SK-N-SH (cell line): ENCODE results near the gene C22orf15. TPM values are rescaled to one million over a fixed set of nuclear protein-coding genes. Genes with fewer than 3 reads are reported as not detected.

Experiments used
- CTCF ChIA-PET: fragments of 300-600, 350-600 bp; formaldehyde crosslinking; extraction: SDS; loops from one replicate; lab custom pipeline; 2021; lab: Yijun Ruan, JAX
- POLR2A ChIA-PET: fragments of 350-600 bp; sonication (Branson Sonifier 250); formaldehyde crosslinking; extraction: SDS; loops from one replicate; lab custom pipeline; 2020; ENCODE audit warnings: antibody characterized with exemption, inconsistent platforms; lab: Yijun Ruan, JAX
- DNase-seq: peaks from one replicate; pipeline ENCODE4 v3.0.0; 2012
- H2AFZ ChIP-seq: fragments of 200-600 bp; sonication (generic); 2 replicates; pipeline ENCODE4 v1.8.1; 2016; ENCODE audit warnings: antibody characterized with exemption, mild to moderate bottlenecking, low read depth
- H3F3A ChIP-seq: fragments of 200-600 bp; sonication (generic); replicated peaks from 2 replicates; pipeline ENCODE3; 2016; ENCODE audit warnings: antibody characterized with exemption, mild to moderate bottlenecking; ENCODE audit not compliant: insufficient read depth
- H3K27ac ChIP-seq, 2 experiments: fragments of 200-500 bp in 1 of 2; fragments of 200-600 bp in 1 of 2; sonication (Bioruptor generic) in 1 of 2; sonication (generic), shearing (Covaris generic) in 1 of 2; 2 replicates each; pipeline versions ENCODE4 v1.5.1 to v1.6.1; 2014 to 2016; ENCODE audit warnings: low read depth in 2 of 2, inconsistent platforms in 1 of 2, low read length in 1 of 2, mild to moderate bottlenecking in 1 of 2, mixed read lengths in 1 of 2
- H3K27me3 ChIP-seq: fragments of 200-600 bp; sonication (generic), shearing (Covaris generic); 2 replicates; pipeline ENCODE4 v1.6.1; 2016; ENCODE audit warnings: mixed run types; ENCODE audit not compliant: insufficient read depth
- H3K36me3 ChIP-seq, 2 experiments: fragments of 200-500 bp in 1 of 2; fragments of 200-600 bp in 1 of 2; sonication (Bioruptor generic) in 1 of 2; sonication (generic) in 1 of 2; replicated peaks in 1 of 2; 2 replicates each; pipeline versions ENCODE3 to v1.5.1; 2014 to 2016; ENCODE audit warnings: low read length in 1 of 2, mild to moderate bottlenecking in 1 of 2; ENCODE audit not compliant: insufficient read depth in 2 of 2, control insufficient read depth in 1 of 2
- H3K4me1 ChIP-seq, 2 experiments: fragments of 200-500 bp in 1 of 2; fragments of 200-600 bp in 1 of 2; sonication (Bioruptor generic) in 1 of 2; sonication (generic), shearing (Covaris generic) in 1 of 2; 2 replicates each; pipeline versions ENCODE4 v1.5.1 to v1.6.1; 2014 to 2016; ENCODE audit warnings: low read depth in 1 of 2, low read length in 1 of 2, mixed run types in 1 of 2; ENCODE audit not compliant: insufficient read depth in 2 of 2, control insufficient read depth in 1 of 2
- H3K4me2 ChIP-seq: fragments of 200-600 bp; sonication (generic), shearing (Covaris generic); 2 replicates; pipeline ENCODE4 v1.6.1; 2017; ENCODE audit warnings: mixed run types
- H3K4me3 ChIP-seq, 2 experiments: fragments of 200-500 bp in 1 of 2; fragments of 200-600 bp in 1 of 2; sonication (Bioruptor generic) in 1 of 2; sonication (generic), shearing (Covaris generic) in 1 of 2; 2 replicates each; pipeline versions ENCODE4 v1.5.1 to v1.8.1; 2014 to 2016; ENCODE audit warnings: low read depth in 2 of 2, inconsistent platforms in 1 of 2, low read length in 1 of 2, mild to moderate bottlenecking in 1 of 2, mixed read lengths in 1 of 2, moderate library complexity in 1 of 2
- H3K79me2 ChIP-seq: fragments of 200-600 bp; sonication (generic); 2 replicates; pipeline ENCODE4 v1.8.1; 2017; ENCODE audit warnings: mild to moderate bottlenecking; ENCODE audit not compliant: insufficient read depth
- H3K9ac ChIP-seq: fragments of 200-600 bp; sonication (generic); 2 replicates; pipeline ENCODE4 v1.6.1; 2017; ENCODE audit warnings: mixed run types
- H3K9me2 ChIP-seq: fragments of 200-600 bp; sonication (generic); 2 replicates; pipeline ENCODE4 v1.6.1; 2017; ENCODE audit warnings: mixed run types
- H3K9me3 ChIP-seq: fragments of 200-600 bp; sonication (generic); 2 replicates; pipeline ENCODE4 v1.6.1; 2017; ENCODE audit warnings: mixed run types, mild to moderate bottlenecking, moderate library complexity
- H4K20me1 ChIP-seq: fragments of 200-600 bp; sonication (generic); 2 replicates; pipeline ENCODE4 v1.6.1; 2017; ENCODE audit warnings: mild to moderate bottlenecking, mixed run types; ENCODE audit not compliant: insufficient read depth
- CTCF ChIP-seq: fragments of 200-600 bp; sonication (generic); IDR thresholded peaks from 2 replicates; pipeline ENCODE4 v1.6.1; 2017; ENCODE audit warnings: antibody characterized with exemption, mild to moderate bottlenecking, moderate library complexity
- EP300 ChIP-seq, 2 experiments: IDR thresholded peaks; 2 replicates each; pipeline versions ENCODE4 v1.4.0 to v1.6.1; 2012; ENCODE audit warnings: borderline replicate concordance in 1 of 2, low read depth in 1 of 2, low read length in 1 of 2
- FOXJ3 ChIP-seq: sonication (generic); formaldehyde crosslinking; IDR thresholded peaks from 2 replicates; pipeline ENCODE4 v1.5.1; 2020; ENCODE audit warnings: mild to moderate bottlenecking, missing genetic modification reagents
- FOXM1 ChIP-seq: IDR thresholded peaks from 2 replicates; pipeline ENCODE4 v1.4.0; 2012; ENCODE audit warnings: low read depth, mild to moderate bottlenecking
- GABPA ChIP-seq: IDR thresholded peaks from 2 replicates; pipeline ENCODE4 v1.4.0; 2012; ENCODE audit warnings: low read depth, mild to moderate bottlenecking
- GATA2 ChIP-seq: sonication (generic); formaldehyde crosslinking; IDR thresholded peaks from 2 replicates; pipeline ENCODE4 v1.5.0; 2020; ENCODE audit warnings: mild to moderate bottlenecking, missing genetic modification reagents
- MAX ChIP-seq: IDR thresholded peaks from 2 replicates; pipeline ENCODE4 v1.4.0; 2012; ENCODE audit warnings: low read depth
- NRF1 ChIP-seq: IDR thresholded peaks from 2 replicates; pipeline ENCODE4 v1.6.1; 2012; ENCODE audit warnings: low read depth, mild to moderate bottlenecking, low read length
- RFX5 ChIP-seq: IDR thresholded peaks from 2 replicates; pipeline ENCODE4 v1.6.1; 2012; ENCODE audit warnings: mild to moderate bottlenecking, improper control_type of control experiment, low read length
- TEAD4 ChIP-seq: IDR thresholded peaks from 2 replicates; pipeline ENCODE4 v1.4.0; 2012; ENCODE audit warnings: mild to moderate bottlenecking, borderline replicate concordance; ENCODE audit not compliant: insufficient read depth
- ZBTB33 ChIP-seq: IDR thresholded peaks from 2 replicates; pipeline ENCODE4 v1.4.0; 2012; ENCODE audit warnings: low read depth, borderline replicate concordance
- WGBS: methylation state at CpG from one replicate; pipeline ENCODE4 v1.1.6; 2017; ENCODE audit warnings: low lambda C conversion rate; 5-methylcytosine and 5-hydroxymethylcytosine counted together
- polyA plus RNA-seq, 3 experiments: library from polyadenylated mRNA; depleted of rRNA; stranded (reverse); fragments of >200 nt; gene quantifications; 2 replicates each; pipeline ENCODE4 v1.2.3, GENCODE V29; 2012

Gene C22orf15
- polyA plus RNA-seq, 1 of the 3 experiments (the other 2 are of a cell fraction) = 1.6 TPM

GRCh38 chr22:23775779-23776375 lies 13.1 kb downstream of the C22orf15 start:
- Histone ChIP-seq H3K4me2 (no peak overlapping the region), H3F3A (peaks cover 16% of the 10 kb centered on the region), H3K4me3 (no peak overlapping the region), H3K9me3 (no peaks in the 10 kb centered on the region), H3K27me3 (no peaks in the 10 kb centered on the region), H2AFZ (no peak overlapping the region), H3K79me2 (no peaks in the 10 kb centered on the region), H4K20me1 (no peaks in the 10 kb centered on the region), H3K36me3 (peaks cover 0 to 3% of the 10 kb centered on the region in 2 experiments), H3K9ac (no peak overlapping the region), H3K27ac (no peak overlapping the region), H3K4me1 (peaks cover 4 to 35% of the 10 kb centered on the region in 2 experiments; a peak in 2 of 4 replicates), H3K9me2 (no peaks in the 10 kb centered on the region)
- CTCF ChIA-PET = interaction anchor here (0.8 to 14.9 kb wide), 4 partner anchors 9 to 81 kb away, joined by 3 to 277 read pairs (median 8); partner anchors contain the start of gene SLC2A11
- no peak for DNase-seq
- POLR2A ChIA-PET = interaction anchor here (1.0 kb wide), 1 partner anchor 70 kb away, joined by 3 read pairs; no protein-coding TSS in a partner anchor
- 100% methylated on average over 2 of the region's 3 CpGs for WGBS
- TF ChIP-seq FOXM1 (no peak), CTCF (peak; percentile 11; the same call in 1 of the 2 replicates)

- Histone ChIP-seq H3K36me3 (peaks cover 0 to 3% of the 10 kb centered on the region in 2 experiments), H4K20me1 (no peaks in the 10 kb centered on the region), H2AFZ (no peak overlapping the region), H3K27ac (no peak overlapping the region), H3K27me3 (no peaks in the 10 kb centered on the region), H3K4me3 (no peak overlapping the region), H3K9ac (no peak overlapping the region), H3K9me2 (no peaks in the 10 kb centered on the region), H3K4me1 (peaks cover 0 to 35% of the 10 kb centered on the region in 2 experiments; a peak in 2 of 4 replicates), H3K79me2 (no peaks in the 10 kb centered on the region), H3K9me3 (no peaks in the 10 kb centered on the region), H3K4me2 (no peak overlapping the region), H3F3A (peaks cover 10% of the 10 kb centered on the region)
- DNase-seq = no peak
- CTCF ChIA-PET = interaction anchor here (0.9 to 2.4 kb wide), 6 partner anchors 8 to 72 kb away, joined by 3 to 13 read pairs (median 4); partner anchors contain the start of genes CHCHD10 and SMARCB1
- no peak for TF ChIP-seq RFX5
- TF ChIP-seq NRF1 = no peak
- no peak for TF ChIP-seq GABPA
- no peak for TF ChIP-seq TEAD4
- no peak for TF ChIP-seq EP300 (IDR thresholded peaks at IDR 0.05; ENCODE audit: borderline replicate concordance in 1 of 2, low read depth in 1 of 2, low read length in 1 of 2)
- no peak for TF ChIP-seq GATA2
- TF ChIP-seq MAX = no peak
- no peak for TF ChIP-seq ZBTB33
- no peak for TF ChIP-seq FOXJ3
- POLR2A ChIA-PET = interaction anchor here (0.6 kb wide), 1 partner anchor 15 kb away, joined by 3 read pairs; no protein-coding TSS in a partner anchor
- 90% methylated on average over 4 of the region's 11 CpGs for WGBS
Measured at GRCh38 chr22:23777776-23778576, 15.2 kb downstream of the C22orf15 start.
